ENCODE data around the gene MMRN2. TPM values are rescaled to one million over a fixed set of nuclear protein-coding genes. Genes with fewer than 3 reads are reported as not detected.

Gene MMRN2
- total and polyA plus RNA-seq, 2 experiments from 2014 or later, result 1.2 to 4.5 TPM

GRCh38 chr10:86944031-86944419 is 13.4 kb downstream of the MMRN2 start:
- Histone ChIP-seq H3K4me2 (ENCODE audit: unreplicated experiment) (no peak overlapping the region), H3K9me2 (ENCODE audit: insufficient read depth) (no peaks in the 10 kb centered on the region), H3K27me3 (replicated peaks; ENCODE audit: insufficient read depth) (no peaks in the 10 kb centered on the region), H4K20me1 (ENCODE audit: insufficient read depth) (no peaks in the 10 kb centered on the region), H3K4me1 (ENCODE audit: insufficient read depth) (no peaks in the 10 kb centered on the region), H3K9me3 (ENCODE audit: low read depth) (no peaks in the 10 kb centered on the region), H2AFZ (no peak overlapping the region), H3K9ac (no peak overlapping the region), H3K27ac (no peak overlapping the region), H3K4me3 (no peak overlapping the region), H3K79me2 (ENCODE audit: insufficient read depth) (no peaks in the 10 kb centered on the region), H3K36me3 (ENCODE audit: low read depth) (no peaks in the 10 kb centered on the region), H3F3A (ENCODE audit: insufficient read depth) (0 out of 2 replicates have a peak, but pooled peaks cover 6% of the 10 kb centered on the region)
- in situ Hi-C loops (cut with MboI), result no loop called here
- DNase-seq, result no peak
- TF ChIP-seq EZH2phosphoT487 (IDR thresholded peaks at IDR 0.05; ENCODE audit: insufficient read depth, low read depth), result no peak
- no peak for TF ChIP-seq EZH2 (IDR thresholded peaks at IDR 0.05; ENCODE audit: insufficient read depth, poor library complexity, severe bottlenecking)
- 85 to 87% methylated on average over 4 of the region's 4 CpGs for WGBS, 2 experiments (ENCODE audit: low coverage in 1 of 2, low lambda C conversion rate in 2 of 2, missing lambda C conversion rate in 2 of 2)

- WGBS, 2 experiments (ENCODE audit: low coverage in 1 of 2, low lambda C conversion rate in 2 of 2, missing lambda C conversion rate in 2 of 2), result 92 to 93% methylated on average over 30 of the region's 30 CpGs
- in situ Hi-C loops (cut with MboI), result no loop called here
- no peak for DNase-seq
Measured at GRCh38 chr10:86943316-86944030, 13.9 kb downstream of the MMRN2 start.

GRCh38 chr10:86942441-86943315 is 14.7 kb downstream of the MMRN2 start:
- Histone ChIP-seq H3K4me3 (no peak overlapping the region), H3K9ac (no peak overlapping the region), H3K4me2 (ENCODE audit: unreplicated experiment) (no peak overlapping the region), H3K4me1 (ENCODE audit: insufficient read depth) (peaks cover under 1% of the 10 kb centered on the region; the same call in 1 of the 2 replicates), H3K9me3 (ENCODE audit: low read depth) (no peaks in the 10 kb centered on the region), H4K20me1 (ENCODE audit: insufficient read depth) (no peaks in the 10 kb centered on the region), H3K36me3 (ENCODE audit: low read depth) (no peaks in the 10 kb centered on the region), H3K27ac (no peak overlapping the region), H3K9me2 (ENCODE audit: insufficient read depth) (no peaks in the 10 kb centered on the region), H3F3A (ENCODE audit: insufficient read depth) (0 out of 2 replicates have a peak, but pooled peaks cover 12% of the 10 kb centered on the region), H3K27me3 (replicated peaks; ENCODE audit: insufficient read depth) (no peaks in the 10 kb centered on the region), H2AFZ (no peak overlapping the region), H3K79me2 (ENCODE audit: insufficient read depth) (no peaks in the 10 kb centered on the region)
- in situ Hi-C loops (cut with MboI), result no loop called here
- 84 to 88% methylated on average over 59 to 92 of the region's 94 CpGs for WGBS, 2 experiments (ENCODE audit: low coverage in 1 of 2, low lambda C conversion rate in 2 of 2, missing lambda C conversion rate in 2 of 2)
- TF ChIP-seq EZH2 (IDR thresholded peaks at IDR 0.05; ENCODE audit: insufficient read depth, poor library complexity, severe bottlenecking) (no peak), EZH2phosphoT487 (IDR thresholded peaks at IDR 0.05; ENCODE audit: insufficient read depth, low read depth) (no peak)
- DNase-seq, result no peak

More at GRCh38 chr10:86943316-86944030, 13.9 kb downstream of the MMRN2 start:
- no peaks in the 10 kb centered on the region for H3K4me1 ChIP-seq (ENCODE audit: insufficient read depth)
- TF ChIP-seq EZH2phosphoT487 (IDR thresholded peaks at IDR 0.05; ENCODE audit: insufficient read depth, low read depth) (no peak), EZH2 (IDR thresholded peaks at IDR 0.05; ENCODE audit: insufficient read depth, poor library complexity, severe bottlenecking) (no peak)
- H3K4me3 ChIP-seq, result no peak overlapping the region
- no peak overlapping the region for H2AFZ ChIP-seq
- H3K4me2 ChIP-seq (ENCODE audit: unreplicated experiment), result no peak overlapping the region
- no peaks in the 10 kb centered on the region for H4K20me1 ChIP-seq (ENCODE audit: insufficient read depth)
- H3F3A ChIP-seq (ENCODE audit: insufficient read depth), result 0 out of 2 replicates have a peak, but pooled peaks cover 6% of the 10 kb centered on the region
- H3K9me3 ChIP-seq (ENCODE audit: low read depth), result no peaks in the 10 kb centered on the region
- H3K36me3 ChIP-seq (ENCODE audit: low read depth), result no peaks in the 10 kb centered on the region
- no peak overlapping the region for H3K9ac ChIP-seq
- H3K27me3 ChIP-seq (replicated peaks; ENCODE audit: insufficient read depth), result no peaks in the 10 kb centered on the region
- H3K9me2 ChIP-seq (ENCODE audit: insufficient read depth), result no peaks in the 10 kb centered on the region
- H3K79me2 ChIP-seq (ENCODE audit: insufficient read depth), result no peaks in the 10 kb centered on the region
- no peak overlapping the region for H3K27ac ChIP-seq

DNA sequence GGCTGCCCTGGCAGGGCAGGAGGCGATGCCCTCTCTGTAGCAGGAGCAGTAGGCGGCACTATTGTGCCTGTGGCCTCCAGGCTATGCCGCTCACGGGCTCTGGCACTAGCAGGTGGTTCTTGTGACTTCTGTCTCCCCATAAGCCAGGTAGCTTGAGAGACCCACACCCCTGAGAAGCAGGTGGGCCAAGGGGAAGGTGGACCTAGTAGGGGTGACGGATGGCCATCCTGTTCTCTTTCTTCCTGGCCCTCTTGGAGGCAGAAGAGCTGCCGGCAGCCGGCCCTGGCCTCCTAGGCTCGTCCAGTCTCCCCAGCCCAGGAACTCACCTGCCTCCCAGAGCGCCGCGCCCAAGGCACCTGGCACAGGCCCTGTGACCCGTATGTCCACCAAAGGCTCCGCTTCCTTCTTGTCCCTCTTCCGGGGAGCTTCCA is 15.4 kb downstream of the MMRN2 start:
- in situ Hi-C loops (cut with MboI), result no loop called here
- TF ChIP-seq EZH2 (IDR thresholded peaks at IDR 0.05; ENCODE audit: insufficient read depth, poor library complexity, severe bottlenecking) (no peak), EZH2phosphoT487 (IDR thresholded peaks at IDR 0.05; ENCODE audit: insufficient read depth, low read depth) (no peak)
- no peak overlapping the region for H3K4me2 ChIP-seq (ENCODE audit: unreplicated experiment)
- no peaks in the 10 kb centered on the region for H3K79me2 ChIP-seq (ENCODE audit: insufficient read depth)
- peaks cover 6% of the 10 kb centered on the region; the same call in 1 of the 2 replicates for H3K4me1 ChIP-seq (ENCODE audit: insufficient read depth)
- no peaks in the 10 kb centered on the region for H4K20me1 ChIP-seq (ENCODE audit: insufficient read depth)
- no peaks in the 10 kb centered on the region for H3K27me3 ChIP-seq (replicated peaks; ENCODE audit: insufficient read depth)
- H3K4me3 ChIP-seq, result no peak overlapping the region
- H2AFZ ChIP-seq, result no peak overlapping the region
- WGBS, 2 experiments (ENCODE audit: low coverage in 1 of 2, low lambda C conversion rate in 2 of 2, missing lambda C conversion rate in 2 of 2), result 87 to 92% methylated on average over 11 to 14 of the region's 14 CpGs
- H3K27ac ChIP-seq, result no peak overlapping the region
- H3K36me3 ChIP-seq (ENCODE audit: low read depth), result no peaks in the 10 kb centered on the region
- no peak overlapping the region for H3K9ac ChIP-seq
- no peak for DNase-seq
- peaks cover 17% of the 10 kb centered on the region; the same call in 1 of the 2 replicates for H3F3A ChIP-seq (ENCODE audit: insufficient read depth)
- no peaks in the 10 kb centered on the region for H3K9me3 ChIP-seq (ENCODE audit: low read depth)
- no peaks in the 10 kb centered on the region for H3K9me2 ChIP-seq (ENCODE audit: insufficient read depth)

Data from GM23248 (cell line).